Brain microvascular endothelial cell (primary cell): ENCODE results near the gene REPS2.
A peak's percentile ranks its signal among the peaks of the same experiment; 100 is the strongest.
"Not testable (repeated sequence)": the region's sequence is repeated elsewhere in the genome, so short reads cannot be mapped to it uniquely, and the experiment has no call there.

Source experiments
- DNase-seq: peaks from one replicate; pipeline ENCODE4 v3.0.0-alpha.2; 2020
- H3K27ac ChIP-seq: fragments of 250-450 bp; sonication (Bioruptor Pico); 2 replicates; pipeline ENCODE4 v1.5.1; 2020; ENCODE audit warnings: mild to moderate bottlenecking, moderate library complexity
- H3K27me3 ChIP-seq: fragments of 250-450 bp; sonication (Bioruptor Pico); replicated peaks from 2 replicates; pipeline ENCODE4 v1.5.1; 2020; ENCODE audit warnings: mild to moderate bottlenecking
- H3K36me3 ChIP-seq: fragments of 250-450 bp; sonication (Bioruptor Pico); replicated peaks from 2 replicates; pipeline ENCODE4 v1.5.1; 2020; ENCODE audit warnings: mild to moderate bottlenecking
- H3K4me3 ChIP-seq: 2 replicates; pipeline ENCODE4 v1.5.1; 2011; ENCODE audit warnings: low read depth, mild to moderate bottlenecking, control low read depth, low read length, moderate library complexity
- CTCF ChIP-seq: IDR thresholded peaks from 2 replicates; pipeline ENCODE4 v1.5.1; 2011; ENCODE audit warnings: low read depth, mild to moderate bottlenecking, moderate library complexity, low read length, control low read depth, inconsistent platforms; ENCODE audit errors: missing control alignments
- in situ Hi-C: cut with HindIII; loops from 2 replicates; pipeline ENCODE4 v1.10.0; 2017; ENCODE audit warnings: low sequenced_read_pairs, low pct_ligation_motif_present

REPS2 gene

GRCh38 chrX:16966752-16967448 is 20.4 kb downstream of the REPS2 start:
- Histone ChIP-seq H3K36me3 (no peaks in the 10 kb centered on the region), H3K4me3 (no peak overlapping the region), H3K27ac (no peak overlapping the region), H3K27me3 (no peaks in the 10 kb centered on the region)
- TF ChIP-seq CTCF: no peak
- in situ Hi-C loops: no loop called here
- no peak for DNase-seq

- H3K27ac ChIP-seq, H3K4me3 ChIP-seq, H3K36me3 ChIP-seq, H3K27me3 ChIP-seq, in situ Hi-C loops, DNase-seq: not testable (repeated sequence)
Observed at GRCh38 chrX:16968753-16969152, 22.3 kb downstream of the REPS2 start.

GRCh38 chrX:16970977-16971376 is 24.5 kb downstream of the REPS2 start:
- no peaks in the 10 kb centered on the region for H3K27me3 ChIP-seq
- H3K4me3 ChIP-seq: no peak overlapping the region
- in situ Hi-C loops: no loop called here
- no peak overlapping the region for H3K27ac ChIP-seq
- peak; percentile 25 for DNase-seq
- no peaks in the 10 kb centered on the region for H3K36me3 ChIP-seq
- no peak for TF ChIP-seq CTCF

- in situ Hi-C loops: no loop called here
- Histone ChIP-seq H3K36me3 (no peaks in the 10 kb centered on the region), H3K27ac (no peak overlapping the region), H3K27me3 (no peaks in the 10 kb centered on the region), H3K4me3 (no peak overlapping the region)
- no peak for DNase-seq
- no peak for TF ChIP-seq CTCF
Observed at GRCh38 chrX:16971694-16972093, 25.2 kb downstream of the REPS2 start.

- Histone ChIP-seq H3K36me3 (no peaks in the 10 kb centered on the region), H3K4me3 (no peak overlapping the region), H3K27me3 (no peaks in the 10 kb centered on the region), H3K27ac (no peak overlapping the region)
- no peak for DNase-seq
- no peak for TF ChIP-seq CTCF
- in situ Hi-C loops: no loop called here
Observed at GRCh38 chrX:16975233-16975632, 28.8 kb downstream of the REPS2 start.

GRCh38 chrX:16977771-16978170 is 31.3 kb downstream of the REPS2 start:
- in situ Hi-C loops: no loop called here
- no peak for DNase-seq
- no peak for TF ChIP-seq CTCF
- no peaks in the 10 kb centered on the region for H3K36me3 ChIP-seq
- H3K4me3 ChIP-seq: no peak overlapping the region
- no peak overlapping the region for H3K27ac ChIP-seq
- no peaks in the 10 kb centered on the region for H3K27me3 ChIP-seq
